ENCODE measurements around the gene DNAJC9.
A peak's percentile ranks its signal among the peaks of the same experiment; 100 is the strongest.

The DNAJC9 gene

GRCh38 chr10:73238990-73239566, 8.0 kb downstream of the DNAJC9 start:
- DNase-seq: no peak

- DNase-seq: no peak
Observed at GRCh38 chr10:73234695-73235094, 12.4 kb downstream of the DNAJC9 start.

- no peak for DNase-seq
Observed at GRCh38 chr10:73233883-73234282, 13.2 kb downstream of the DNAJC9 start.

GRCh38 chr10:73232887-73233286, 14.2 kb downstream of the DNAJC9 start:
- DNase-seq: no peak

- DNase-seq: no peak
Observed at GRCh38 chr10:73229567-73229966, 17.5 kb downstream of the DNAJC9 start.

GRCh38 chr10:73228247-73228646, 18.8 kb downstream of the DNAJC9 start:
- DNase-seq: no peak

- no peak for DNase-seq
Observed at GRCh38 chr10:73226663-73227062, 20.4 kb downstream of the DNAJC9 start.

GRCh38 chr10:73225518-73225917, 21.5 kb downstream of the DNAJC9 start:
- DNase-seq: peak; percentile 13

- no peak for DNase-seq
Observed at GRCh38 chr10:73220989-73221388, 26.1 kb downstream of the DNAJC9 start.

- DNase-seq: no peak
Observed at GRCh38 chr10:73219384-73219783, 27.7 kb downstream of the DNAJC9 start.

- peak; percentile 8 for DNase-seq
Observed at GRCh38 chr10:73218431-73219191, 28.4 kb downstream of the DNAJC9 start.

- no peak for DNase-seq
Observed at GRCh38 chr10:73217628-73218027, 29.4 kb downstream of the DNAJC9 start.

GRCh38 chr10:73215749-73216148, 31.3 kb downstream of the DNAJC9 start:
- no peak for DNase-seq

GRCh38 chr10:73211106-73211811, 35.8 kb downstream of the DNAJC9 start:
- no peak for DNase-seq

- no peak for DNase-seq
Observed at GRCh38 chr10:73210395-73211105, 36.5 kb downstream of the DNAJC9 start.

GRCh38 chr10:73209705-73210104, 37.4 kb downstream of the DNAJC9 start:
- DNase-seq: no peak

GRCh38 chr10:73207883-73208282, 39.2 kb downstream of the DNAJC9 start:
- no peak for DNase-seq

GRCh38 chr10:73206385-73206784, 40.7 kb downstream of the DNAJC9 start:
- no peak for DNase-seq

- no peak for DNase-seq
Observed at GRCh38 chr10:73205890-73206289, 41.2 kb downstream of the DNAJC9 start.

- no peak for DNase-seq
Observed at GRCh38 chr10:73205081-73205480, 42.0 kb downstream of the DNAJC9 start.

All from activated CD4-positive, alpha-beta T cell treated with anti-CD3 and anti-CD28 coated beads, Interleukin-10, Interleukin-2, amounts not matched to agents 100 ng/mL and 50 ng/mL, durations not matched to agents 16 hours and 8 hours (primary cell).